ENCODE results near the gene CDK13.
"Not testable (repeated sequence)": the region's sequence is repeated elsewhere in the genome, so short reads cannot be mapped to it uniquely, and the experiment has no call there.

Gene CDK13

GRCh38 chr7:40097728-40098127 is 147.7 kb downstream of the CDK13 start:
- DNase-seq (ENCODE audit: low read depth): no peak

- DNase-seq (ENCODE audit: low read depth): no peak
These were observed 148.8 kb downstream of the CDK13 start for GRCh38 chr7:40098810-40099209.

GRCh38 chr7:40099837-40100236 is 149.8 kb downstream of the CDK13 start:
- no peak for DNase-seq (ENCODE audit: low read depth)

- no peak for DNase-seq (ENCODE audit: low read depth)
These were observed 151.1 kb downstream of the CDK13 start for GRCh38 chr7:40101201-40101600.

GRCh38 chr7:40102897-40103296 is 152.8 kb downstream of the CDK13 start:
- no peak for DNase-seq (ENCODE audit: low read depth)

GRCh38 chr7:40105879-40106473 is 155.9 kb downstream of the CDK13 start:
- no peak for DNase-seq (ENCODE audit: low read depth)

DNA sequence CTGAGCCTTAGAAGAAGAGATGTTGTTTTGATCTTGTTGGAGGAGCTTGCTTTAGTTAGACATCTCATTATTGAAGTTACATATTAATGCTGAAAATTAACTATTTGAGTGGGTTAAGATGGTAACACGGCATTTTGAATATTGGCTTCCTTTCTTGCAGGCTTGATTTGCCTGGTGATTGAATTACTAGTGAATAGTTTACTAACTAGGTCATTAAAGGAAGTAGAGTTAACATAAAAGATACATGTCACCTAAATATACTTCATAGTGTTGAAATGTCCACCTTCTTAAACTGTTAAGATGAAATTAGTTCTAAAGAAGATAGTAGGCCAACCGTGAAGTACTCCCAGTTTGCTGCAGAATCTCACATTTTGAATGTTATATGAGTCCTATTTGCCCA is 165.9 kb downstream of the CDK13 start:
- no peak for DNase-seq (ENCODE audit: low read depth)

GRCh38 chr7:40117199-40117598 is 167.1 kb downstream of the CDK13 start:
- DNase-seq (ENCODE audit: low read depth): not testable (repeated sequence)

- not testable (repeated sequence) for DNase-seq (ENCODE audit: low read depth)
These were observed 168.1 kb downstream of the CDK13 start for GRCh38 chr7:40118201-40118600.

- no peak for DNase-seq (ENCODE audit: low read depth)
These were observed 170.0 kb downstream of the CDK13 start for GRCh38 chr7:40120020-40120419.

DNA sequence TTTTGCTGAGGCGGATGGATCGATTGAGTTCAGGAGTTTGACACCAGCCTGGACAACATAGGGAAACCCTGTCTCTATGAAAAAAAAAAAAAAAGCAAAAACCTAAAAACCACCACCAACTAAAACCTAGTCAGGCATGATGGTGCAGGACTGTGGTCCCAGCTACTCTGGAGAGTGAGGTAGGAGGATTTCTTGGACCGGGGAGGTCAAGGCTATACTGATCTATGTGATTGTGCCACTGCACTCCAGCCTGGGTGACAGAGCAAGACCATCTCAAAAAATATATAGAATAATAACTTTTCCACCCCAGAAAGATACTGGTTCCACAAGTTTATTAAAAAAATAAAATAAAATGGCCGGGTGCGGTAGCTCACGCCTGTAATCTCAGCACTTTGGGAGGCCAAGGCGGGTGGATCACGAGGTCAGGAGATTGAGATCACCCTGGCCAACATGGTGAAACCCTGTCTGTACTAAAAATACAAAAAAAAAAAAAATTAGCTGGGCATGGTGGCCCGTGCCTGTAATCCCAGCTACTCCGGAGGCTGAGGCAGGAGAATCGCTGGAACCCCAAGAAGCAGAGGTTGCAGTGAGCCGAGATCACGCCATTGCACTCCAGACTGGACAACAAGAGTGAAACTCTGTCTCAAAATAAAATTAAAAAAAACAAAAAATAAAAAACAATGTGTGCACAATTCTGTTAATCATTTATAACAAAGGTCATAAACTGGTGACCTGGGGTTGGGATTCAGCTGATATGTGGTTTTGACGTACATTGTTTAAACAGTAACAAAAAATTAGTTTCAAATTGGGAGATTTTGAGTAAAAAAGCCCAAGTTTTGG is 172.3 kb downstream of the CDK13 start:
- not testable (repeated sequence) for DNase-seq (ENCODE audit: low read depth)

DNA sequence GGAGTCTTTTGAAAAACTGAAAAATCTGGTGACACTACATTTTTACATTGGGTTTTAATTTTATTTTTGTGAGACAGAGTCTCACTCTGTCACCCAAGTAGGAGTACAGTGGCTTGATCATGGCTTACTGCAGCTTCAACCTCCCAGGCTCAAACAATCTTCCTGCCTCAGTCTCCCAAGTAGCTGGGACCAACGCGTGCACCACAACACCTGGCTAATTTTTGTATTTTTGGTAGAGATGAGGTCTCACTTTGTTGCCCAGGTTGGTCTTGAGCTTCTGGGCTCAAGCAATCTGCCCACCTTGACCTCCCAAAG is 172.8 kb downstream of the CDK13 start:
- DNase-seq (ENCODE audit: low read depth): no peak

GRCh38 chr7:40133561-40134427 is 183.7 kb downstream of the CDK13 start:
- DNase-seq (ENCODE audit: low read depth): no peak

DNA sequence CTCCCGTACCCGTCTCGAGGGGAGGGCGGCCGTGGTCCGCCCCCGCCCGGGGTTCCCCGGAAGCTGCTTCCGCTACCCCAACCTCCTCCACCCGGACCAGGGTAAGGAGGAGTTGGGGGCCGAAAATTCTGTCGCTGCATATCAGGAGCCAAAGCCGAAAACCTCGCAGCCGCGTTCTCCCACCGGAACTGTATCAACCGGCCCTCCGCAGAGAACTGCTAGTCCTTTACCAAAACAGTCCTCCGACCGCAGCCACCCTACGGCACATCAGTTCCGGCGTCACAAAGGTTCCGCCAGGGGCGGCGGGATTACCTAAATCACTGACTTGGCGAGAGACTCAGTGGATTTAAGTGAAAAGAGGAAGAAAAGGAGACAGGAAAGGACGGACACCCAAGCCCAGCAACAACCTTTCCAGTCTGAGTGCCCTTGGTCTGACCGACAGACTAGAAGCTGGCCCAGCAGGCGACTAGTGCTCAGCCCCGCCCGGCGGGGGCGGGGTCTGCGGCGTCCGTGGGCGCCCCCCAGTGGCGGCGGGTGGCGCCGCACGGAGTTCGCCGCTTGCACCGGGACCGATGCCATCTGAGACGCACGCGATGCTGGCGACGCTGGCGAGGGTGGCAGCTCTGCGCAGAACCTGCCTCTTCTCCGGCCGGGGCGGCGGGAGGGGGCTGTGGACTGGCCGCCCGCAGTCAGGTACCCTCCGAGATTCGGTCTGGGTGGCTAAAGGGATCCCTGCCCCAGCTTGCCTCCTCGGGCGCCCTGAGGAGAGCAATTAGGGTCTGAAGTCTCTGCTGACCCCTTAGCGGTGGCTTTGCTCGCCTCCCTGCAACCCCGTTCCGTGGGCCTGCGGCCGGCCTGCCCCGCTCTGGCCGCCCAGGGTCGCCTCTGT is 184.6 kb downstream of the CDK13 start, which contains the start of the genes MPLKIP and SUGCT:
Gene MPLKIP, minus strand, starts transcription at position 195 of the 889 bp plus-strand sequence. Its CDS starts 55 bp downstream, at position 140.
Gene SUGCT, plus strand, starts transcription at position 578 of the 889 bp plus-strand sequence.
- peak; percentile 75 for DNase-seq (ENCODE audit: low read depth)

GRCh38 chr7:40135317-40135610 is 185.2 kb downstream of the CDK13 start:
- no peak for DNase-seq (ENCODE audit: low read depth)

DNA sequence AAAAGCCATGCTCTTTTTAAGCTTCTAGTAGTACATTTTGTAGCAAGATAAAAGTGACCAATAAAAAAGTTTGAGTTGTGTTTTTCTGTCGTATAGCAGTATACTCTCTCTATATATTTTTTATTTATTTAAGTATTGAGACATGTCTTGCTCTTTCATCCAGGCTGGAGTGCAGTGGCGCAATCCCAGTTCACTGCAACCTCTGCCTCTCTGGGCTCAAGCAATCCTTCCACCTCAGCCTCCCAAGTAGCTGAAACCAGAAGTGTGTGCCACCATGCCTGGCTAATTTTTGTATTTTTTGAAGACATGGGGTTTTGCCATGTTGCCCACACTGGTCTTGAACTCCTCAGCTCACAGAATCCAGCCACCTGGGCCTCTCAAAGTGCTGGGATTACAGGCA is 187.5 kb downstream of the CDK13 start:
- no peak for DNase-seq (ENCODE audit: low read depth)

DNA sequence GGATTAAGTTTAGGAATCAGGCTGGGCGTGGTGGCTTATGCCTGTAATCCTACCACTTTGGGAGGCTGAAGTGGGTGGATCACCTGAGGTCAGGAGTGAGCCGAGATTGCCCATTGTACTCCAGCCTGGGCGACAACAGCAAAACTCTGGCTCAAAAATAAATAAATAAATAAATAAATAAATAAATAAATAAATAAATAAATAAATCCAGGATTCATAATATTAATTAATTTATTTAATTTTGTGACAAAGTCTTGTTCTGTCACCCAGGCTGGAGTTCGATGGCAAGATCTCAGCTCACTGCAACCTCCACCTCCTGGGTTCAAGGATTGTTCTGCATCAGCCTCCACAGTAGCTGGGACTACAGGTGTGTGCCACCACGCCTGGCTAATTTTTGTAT is 188.9 kb downstream of the CDK13 start:
- no peak for DNase-seq (ENCODE audit: low read depth)

DNA sequence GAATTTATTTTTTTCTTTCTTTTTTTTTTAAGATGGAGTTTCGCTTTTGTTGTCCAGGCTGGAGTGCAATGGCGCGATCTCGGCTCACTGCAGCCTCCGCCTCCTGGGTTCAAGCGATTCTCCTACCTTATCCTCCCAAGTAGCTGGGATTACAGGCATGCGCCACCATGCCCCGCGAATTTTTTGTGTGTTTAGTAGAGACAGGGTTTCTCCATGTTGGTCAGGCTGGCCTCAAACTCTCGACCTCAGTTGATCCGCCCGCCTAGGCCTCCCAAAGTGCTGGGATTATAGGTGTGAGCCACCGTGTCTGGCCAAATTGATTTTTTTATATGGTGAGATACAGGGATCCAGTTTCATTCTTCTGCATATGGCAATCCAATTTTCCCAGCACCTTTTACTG is 189.8 kb downstream of the CDK13 start:
- not testable (repeated sequence) for DNase-seq (ENCODE audit: low read depth)

- DNase-seq (ENCODE audit: low read depth): not testable (repeated sequence)
These were observed 191.9 kb downstream of the CDK13 start for GRCh38 chr7:40141916-40142315.

GRCh38 chr7:40145596-40146130 is 195.6 kb downstream of the CDK13 start:
- DNase-seq (ENCODE audit: low read depth): not testable (repeated sequence)
